Mesothelial cell of epicardium (in vitro differentiated cells): ENCODE data around the gene S100A3. TPM values are rescaled to one million over a fixed set of nuclear protein-coding genes. Genes with fewer than 3 reads are reported as not detected.

Experiments used
- DNase-seq, 2 experiments: peaks; one replicate each; pipeline ENCODE4 v3.0.0; 2021; ENCODE audit warnings: low spot score in 2 of 2; ENCODE audit not compliant: unreplicated experiment in 2 of 2
- H3K27ac Mint-ChIP-seq: 2 replicates; pipeline ENCODE4 v1.8.0; 2021; ENCODE audit warnings: mixed read lengths
- H3K27me3 Mint-ChIP-seq: 2 replicates; pipeline ENCODE4 v1.8.0; 2021; ENCODE audit warnings: low read depth, mixed read lengths
- H3K36me3 Mint-ChIP-seq: 2 replicates; pipeline ENCODE4 v1.8.0; 2021; ENCODE audit warnings: mixed read lengths
- H3K4me1 Mint-ChIP-seq: 2 replicates; pipeline ENCODE4 v1.8.0; 2021; ENCODE audit warnings: mixed read lengths
- H3K4me3 Mint-ChIP-seq: 2 replicates; pipeline ENCODE4 v1.8.0; 2021; ENCODE audit warnings: mild to moderate bottlenecking, moderate library complexity, mixed read lengths
- H3K9me3 Mint-ChIP-seq: 2 replicates; pipeline ENCODE4 v1.8.0; 2021; ENCODE audit warnings: mixed read lengths
- CTCF ChIP-seq: fragments of 200-600 bp; sonication (generic); IDR thresholded peaks from one replicate; pipeline ENCODE4 v1.5.0; 2021; ENCODE audit warnings: antibody characterized with exemption; ENCODE audit not compliant: unreplicated experiment
- total RNA-seq: library from RNA; stranded (reverse); gene quantifications from 3 replicates; pipeline ENCODE4 v1.2.1, GENCODE V29; 2021

S100A3 gene
- total RNA-seq, 1 donor from 2014 or later: not detected

DNA sequence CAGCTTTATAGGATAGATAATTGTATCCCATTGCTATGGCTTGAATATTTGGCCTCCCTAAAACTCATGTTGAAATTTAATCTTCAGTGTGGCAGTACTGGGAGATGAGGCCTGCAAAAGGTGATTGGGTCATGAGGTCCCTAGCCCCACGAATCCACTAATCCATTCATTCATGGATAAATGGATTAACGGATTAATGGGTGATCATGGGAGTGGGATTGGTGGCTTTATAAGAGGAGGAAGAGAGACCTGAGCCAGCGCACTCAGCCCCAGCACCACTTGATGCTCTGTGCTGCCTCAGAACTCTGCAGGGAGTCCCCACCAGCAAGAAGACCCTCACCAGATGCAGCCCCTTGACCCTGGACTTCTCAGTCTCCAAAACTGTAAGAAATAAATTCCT lies 45.3 kb downstream of the S100A3 start:
- H3K36me3 Mint-ChIP-seq: no peaks in the 10 kb centered on the region
- no peak for TF ChIP-seq CTCF

GRCh38 chr1:153498746-153499145 lies 50.3 kb downstream of the S100A3 start:
- no peak for TF ChIP-seq CTCF
- Mint-ChIP-seq H3K27ac (no peak overlapping the region), H3K27me3 (no peaks in the 10 kb centered on the region), H3K4me1 (peaks cover 19% of the 10 kb centered on the region), H3K4me3 (no peak overlapping the region), H3K9me3 (no peaks in the 10 kb centered on the region), H3K36me3 (no peaks in the 10 kb centered on the region)
- no peak for DNase-seq

More for the DNA sequence above, 45.3 kb downstream of the S100A3 start:
- Mint-ChIP-seq H3K9me3 (no peaks in the 10 kb centered on the region), H3K27ac (no peak overlapping the region), H3K4me1 (peaks cover 18% of the 10 kb centered on the region), H3K27me3 (no peaks in the 10 kb centered on the region), H3K4me3 (no peak overlapping the region)
- no peak for DNase-seq

Other genes starting within 250 kb of the S100A3 start
- not detected in 3 replicates for gene PGLYRP3, start 236.3 kb downstream of the S100A3 start, total RNA-seq
- 0.11 TPM in 1 of 3 replicates, not detected in the others for gene PGLYRP4, start 200.4 kb downstream of the S100A3 start, total RNA-seq
- gene S100A9, start 191.4 kb downstream of the S100A3 start, total RNA-seq: 2.0 to 4.2 TPM (median 3.5 TPM) in 3 replicates
- not detected in 3 replicates for gene S100A12, start 173.6 kb downstream of the S100A3 start, total RNA-seq
- gene S100A8, start 158.2 kb downstream of the S100A3 start, total RNA-seq: not detected in 3 replicates
- not detected in 3 replicates for gene S100A7A, start 132.7 kb downstream of the S100A3 start, total RNA-seq
- not detected in 3 replicates for gene S100A7, start 88.6 kb downstream of the S100A3 start, total RNA-seq
- gene S100A6, start 13.3 kb downstream of the S100A3 start, total RNA-seq: 2.4 to 4.4 TPM (median 3.9 TPM) in 3 replicates
- gene S100A5, start 8.3 kb downstream of the S100A3 start, total RNA-seq: not detected in 3 replicates
- 7.8 to 12.7 TPM (median 10.2 TPM) in 3 replicates for gene S100A4, start 3.5 kb downstream of the S100A3 start, total RNA-seq
- 0.43 to 0.51 TPM in 2 of 3 replicates, not detected in the other for gene S100A2, start 16.6 kb upstream of the S100A3 start, total RNA-seq
- 22.1 to 24.8 TPM (median 22.4 TPM) in 3 replicates for gene S100A16, start 63.9 kb upstream of the S100A3 start, total RNA-seq
- 8.5 to 10.1 TPM (median 10.0 TPM) in 3 replicates for gene S100A14, start 67.1 kb upstream of the S100A3 start, total RNA-seq
- 46.6 to 58.5 TPM (median 54.5 TPM) in 3 replicates for gene S100A13, start 78.2 kb upstream of the S100A3 start, total RNA-seq
- 0.58 to 0.59 TPM in 2 of 3 replicates, not detected in the other for gene S100A1, start 79.2 kb upstream of the S100A3 start, total RNA-seq
- gene CHTOP, start 84.8 kb upstream of the S100A3 start, total RNA-seq: 108 to 114 TPM (median 111 TPM) in 3 replicates
- gene SNAPIN, start 109.4 kb upstream of the S100A3 start, total RNA-seq: 33.8 to 37.5 TPM (median 34.6 TPM) in 3 replicates
- 204 to 212 TPM (median 207 TPM) in 3 replicates for gene ILF2, start 121.7 kb upstream of the S100A3 start, total RNA-seq
- gene NPR1, start 129.4 kb upstream of the S100A3 start, total RNA-seq: 5.8 to 6.6 TPM (median 5.9 TPM) in 3 replicates
- 117 to 120 TPM (median 117 TPM) in 3 replicates for gene INTS3, start 178.8 kb upstream of the S100A3 start, total RNA-seq
- gene SLC27A3, start 226.1 kb upstream of the S100A3 start, total RNA-seq: 28.5 to 32.1 TPM (median 29.7 TPM) in 3 replicates